ENCODE measurements around the gene INPP5D.

GRCh38 chr2:233114421-233114861 lies 54.3 kb downstream of the INPP5D start:
- TF ChIP-seq CTCF (IDR thresholded peaks at IDR 0.05; ENCODE audit: insufficient read depth, low read length) = no peak
- no peak for TF ChIP-seq REST (IDR thresholded peaks at IDR 0.05; ENCODE audit: insufficient replicate concordance, low read depth)

All from HL-60 (cell line).